NB4 (cell line): ENCODE data around the gene NRDE2.

Source experiments
- DNase-seq: peaks from one replicate; pipeline ENCODE4 v3.0.0; 2010; ENCODE audit warnings: low read depth
- H3K4me3 ChIP-seq: one replicate; pipeline ENCODE4 v1.5.1; 2011; ENCODE audit warnings: mild to moderate bottlenecking, low read depth, low read length, moderate library complexity
- CTCF ChIP-seq: IDR thresholded peaks from one replicate; pipeline ENCODE4 v1.5.1; 2012; ENCODE audit warnings: low read depth, low read length
- MAX ChIP-seq: IDR thresholded peaks from 2 replicates; pipeline ENCODE4 v1.6.1; 2011; ENCODE audit warnings: low read depth, low read length
- MYC ChIP-seq: IDR thresholded peaks from 2 replicates; pipeline ENCODE4 v1.6.1; 2011; ENCODE audit warnings: low read depth, low read length
- POLR2A ChIP-seq: IDR thresholded peaks from 2 replicates; pipeline ENCODE4 v1.6.1; 2011; ENCODE audit warnings: mild to moderate bottlenecking; ENCODE audit not compliant: insufficient read length; ENCODE audit errors: extremely low read depth

NRDE2 gene

GRCh38 chr14:90293766-90294730, 37.7 kb downstream of the NRDE2 start:
- no peak overlapping the region for H3K4me3 ChIP-seq
- TF ChIP-seq MAX = no peak
- no peak for TF ChIP-seq POLR2A
- no peak for TF ChIP-seq MYC
- TF ChIP-seq CTCF = no peak
- no peak for DNase-seq

- H3K4me3 ChIP-seq = no peak overlapping the region
- TF ChIP-seq CTCF (no peak), MYC (no peak), POLR2A (no peak), MAX (no peak)
- DNase-seq = no peak
Measured at GRCh38 chr14:90291699-90292098, 40.0 kb downstream of the NRDE2 start.

- no peak for DNase-seq
- no peak overlapping the region for H3K4me3 ChIP-seq
- TF ChIP-seq MAX (no peak), MYC (no peak), POLR2A (no peak)
Measured at GRCh38 chr14:90290337-90291011, 41.3 kb downstream of the NRDE2 start.

GRCh38 chr14:90288651-90289355, 42.9 kb downstream of the NRDE2 start:
- no peak overlapping the region for H3K4me3 ChIP-seq
- TF ChIP-seq CTCF (no peak), MYC (no peak), MAX (no peak), POLR2A (no peak)
- DNase-seq = no peak

GRCh38 chr14:90287791-90288190, 44.0 kb downstream of the NRDE2 start:
- TF ChIP-seq CTCF (no peak), POLR2A (no peak), MYC (no peak), MAX (no peak)
- DNase-seq = no peak
- no peak overlapping the region for H3K4me3 ChIP-seq
